Right kidney (tissue), 1 donor: ENCODE results near the gene MAPKAP1.
A peak's percentile ranks its signal among the peaks of the same experiment; 100 is the strongest.

Experiments used
- DNase-seq: peaks from one replicate; pipeline ENCODE4 v3.0.0-alpha.2; 2016

The MAPKAP1 gene

GRCh38 chr9:125513303-125513667, 193.7 kb downstream of the MAPKAP1 start:
- DNase-seq = no peak

GRCh38 chr9:125511789-125512660, 195.0 kb downstream of the MAPKAP1 start:
- no peak for DNase-seq

- no peak for DNase-seq
Measured at GRCh38 chr9:125510980-125511379, 196.0 kb downstream of the MAPKAP1 start.

GRCh38 chr9:125509476-125509875, 197.5 kb downstream of the MAPKAP1 start:
- DNase-seq = no peak

GRCh38 chr9:125508249-125508648, 198.8 kb downstream of the MAPKAP1 start:
- DNase-seq = no peak

GRCh38 chr9:125507226-125507625, 199.8 kb downstream of the MAPKAP1 start:
- no peak for DNase-seq

GRCh38 chr9:125505988-125506438, 201.0 kb downstream of the MAPKAP1 start:
- peak; percentile 26 for DNase-seq

GRCh38 chr9:125504616-125505015, 202.4 kb downstream of the MAPKAP1 start:
- no peak for DNase-seq

- no peak for DNase-seq
Measured at GRCh38 chr9:125497906-125498305, 209.1 kb downstream of the MAPKAP1 start.

- no peak for DNase-seq
Measured at GRCh38 chr9:125497478-125497877, 209.5 kb downstream of the MAPKAP1 start.

GRCh38 chr9:125496313-125496834, 210.6 kb downstream of the MAPKAP1 start:
- DNase-seq = no peak

- DNase-seq = no peak
Measured at GRCh38 chr9:125495172-125496119, 211.6 kb downstream of the MAPKAP1 start.

GRCh38 chr9:125494653-125494915, 212.4 kb downstream of the MAPKAP1 start:
- DNase-seq = no peak

- no peak for DNase-seq
Measured at GRCh38 chr9:125493881-125494652, 212.9 kb downstream of the MAPKAP1 start.

GRCh38 chr9:125493384-125493783, 213.6 kb downstream of the MAPKAP1 start:
- DNase-seq = no peak

GRCh38 chr9:125492719-125493118, 214.3 kb downstream of the MAPKAP1 start:
- DNase-seq = no peak

GRCh38 chr9:125487842-125488241, 219.2 kb downstream of the MAPKAP1 start:
- no peak for DNase-seq

- no peak for DNase-seq
Measured at GRCh38 chr9:125486576-125486975, 220.4 kb downstream of the MAPKAP1 start.

GRCh38 chr9:125486152-125486508, 220.9 kb downstream of the MAPKAP1 start:
- no peak for DNase-seq

GRCh38 chr9:125485471-125486151, 221.4 kb downstream of the MAPKAP1 start:
- no peak for DNase-seq

- DNase-seq = no peak
Measured at GRCh38 chr9:125484350-125485282, 222.4 kb downstream of the MAPKAP1 start.
